ENCODE measurements around the gene ASIC3.
A peak's percentile ranks its signal among the peaks of the same experiment; 100 is the strongest.

The ASIC3 gene

DNA sequence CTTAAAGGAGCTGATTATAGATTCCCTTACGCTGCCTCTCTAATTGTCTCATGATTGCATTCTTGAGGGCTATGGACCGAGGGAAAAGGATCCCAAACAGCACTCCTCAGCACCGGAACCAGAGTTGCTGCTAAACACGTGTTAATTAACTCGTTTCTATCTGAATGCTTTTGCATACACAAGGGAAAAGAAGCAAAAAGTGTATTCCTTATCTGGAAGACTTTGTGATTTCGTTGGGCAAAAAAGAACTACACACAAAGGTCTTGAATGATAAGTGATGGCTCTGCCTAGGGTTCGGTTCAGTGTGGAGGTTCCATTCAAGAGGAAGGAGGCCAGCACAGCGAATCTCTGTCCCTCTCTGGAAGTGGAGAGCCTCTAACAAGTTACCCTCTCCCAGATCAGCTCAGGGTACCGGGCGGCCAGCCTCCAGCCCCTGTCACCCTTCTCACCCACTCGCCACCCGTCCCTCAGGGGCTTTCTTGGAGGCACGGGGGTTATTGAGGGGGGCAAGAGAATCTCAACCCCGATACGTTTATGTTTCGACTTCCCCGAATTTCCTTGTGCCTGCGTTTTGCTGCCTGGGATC, 10.5 kb downstream of the ASIC3 start:
- Histone ChIP-seq H3K4ac (ENCODE audit: low read length) (no peak overlapping the region), H3K9me3 (replicated peaks in 1 of 2; ENCODE audit: control insufficient read depth in 2 of 2, insufficient read depth in 1 of 2, low read depth in 1 of 2, low read length in 2 of 2) (no peaks in the 10 kb centered on the region), H3K4me2 (ENCODE audit: insufficient read depth, low read length, poor library complexity, severe bottlenecking) (peak overlapping the region; percentile 79), H2BK15ac (ENCODE audit: low read length) (peak overlapping the region; percentile 28), H3K4me3 (ENCODE audit: low read length in 2 of 2) (peak overlapping the region; percentile 61 to 76), H3K23ac (ENCODE audit: low read depth, low read length, poor library complexity) (peak overlapping the region; percentile 70), H4K91ac (ENCODE audit: low read depth, low read length, poor library complexity) (no peak overlapping the region), H3K36me3 (replicated peaks in 1 of 2; ENCODE audit: control insufficient read depth in 2 of 2, insufficient read depth in 2 of 2, low read length in 2 of 2) (peaks cover 1 to 18% of the 10 kb centered on the region in 2 donors), H2BK5ac (ENCODE audit: low read length) (peak overlapping the region; percentile 8), H3K14ac (ENCODE audit: low read length) (no peak overlapping the region), H3K27me3 (ENCODE audit: control insufficient read depth in 3 of 3, insufficient read depth in 3 of 3, low read depth in 1 of 3, low read length in 3 of 3) (peaks cover 0 to 33% (median 0%) of the 10 kb centered on the region in 3 experiments), H3K4me1 (ENCODE audit: control insufficient read depth in 2 of 2, insufficient read depth in 1 of 2, low read depth in 1 of 2, low read length in 2 of 2) (peaks cover 25 to 38% of the 10 kb centered on the region in 2 donors), H3K79me1 (ENCODE audit: low read depth, low read length) (peaks cover 4% of the 10 kb centered on the region), H2AK5ac (ENCODE audit: low read depth, low read length) (peak overlapping the region; percentile 43), H3K18ac (ENCODE audit: low read length) (peak overlapping the region; percentile 97), H2BK120ac (ENCODE audit: low read depth, low read length) (no peak overlapping the region), H2BK12ac (ENCODE audit: low read length) (no peak overlapping the region), H3K9ac (ENCODE audit: low read depth, low read length, poor library complexity) (peak overlapping the region; percentile 53), H3K27ac (replicated peaks; ENCODE audit: low read length) (no peak overlapping the region), H4K8ac (ENCODE audit: low read depth, low read length) (no peak overlapping the region), H2AFZ (ENCODE audit: low read length) (peak overlapping the region; percentile 82)
- no CpG with 5 or more reads among the region's 18 CpGs for WGBS, 2 donors (ENCODE audit: extremely low coverage in 2 of 2, insufficient read length in 2 of 2, insufficient replicate concordance in 1 of 2)
- DNase-seq (ENCODE audit: low spot score): no peak

DNA sequence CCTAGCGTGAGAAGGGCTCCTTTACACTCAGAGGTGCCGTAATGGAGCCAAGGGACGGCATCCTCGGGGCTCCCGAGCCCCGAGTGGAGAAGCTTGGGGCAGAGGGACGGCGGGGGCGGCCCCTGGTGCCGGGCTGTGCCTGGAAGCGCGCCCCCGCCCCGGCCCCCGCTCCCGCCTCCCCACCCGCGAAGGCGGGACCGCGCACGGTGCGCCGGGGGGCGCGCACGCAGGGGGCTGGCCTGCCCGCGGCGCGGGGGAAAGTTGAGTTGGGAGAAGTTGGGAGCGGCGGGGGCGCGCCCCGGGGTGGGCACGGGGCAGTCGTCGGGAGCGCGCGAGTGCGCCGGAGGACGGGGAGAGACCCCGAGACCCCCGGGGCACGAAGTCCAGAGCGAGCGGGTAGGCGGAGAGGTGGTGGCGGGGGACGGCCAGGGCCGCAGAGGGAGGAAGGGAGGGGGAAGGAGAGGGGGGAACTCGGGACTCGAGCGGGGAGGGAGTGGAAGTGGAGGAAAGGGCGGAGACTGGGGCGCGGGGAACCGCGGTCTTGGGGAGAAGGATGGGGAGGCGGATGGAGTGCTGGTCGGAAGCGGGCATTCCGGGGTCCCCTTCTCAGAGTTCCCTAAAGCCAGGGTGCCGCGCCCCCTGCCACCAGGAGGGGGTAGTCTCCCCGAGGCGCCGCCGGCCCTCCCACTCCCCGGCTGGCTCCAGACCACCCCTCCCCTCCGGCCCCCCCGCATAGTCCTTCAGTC, 11.2 kb downstream of the ASIC3 start, which contains the start of gene SLC4A2:
Gene SLC4A2, plus strand, starts transcription at position 223 of the 746 bp plus-strand sequence. CDS start 2,399 bp downstream, outside the sequence.
- Histone ChIP-seq H2AFZ (ENCODE audit: low read length) (peak within 1 kb of the TSS; percentile 82), H4K91ac (ENCODE audit: low read depth, low read length, poor library complexity) (no peak within 1 kb of the TSS), H3K4me1 (ENCODE audit: control insufficient read depth in 2 of 2, insufficient read depth in 1 of 2, low read depth in 1 of 2, low read length in 2 of 2) (peaks cover 25 to 38% of the 10 kb centered on the region in 2 donors), H3K23ac (ENCODE audit: low read depth, low read length, poor library complexity) (peak within 1 kb of the TSS; percentile 70), H3K27ac (replicated peaks; ENCODE audit: low read length) (no peak within 1 kb of the TSS), H2BK15ac (ENCODE audit: low read length) (peak within 1 kb of the TSS; percentile 94), H3K79me1 (ENCODE audit: low read depth, low read length) (peaks cover 4% of the 10 kb centered on the region), H3K27me3 (ENCODE audit: control insufficient read depth in 3 of 3, insufficient read depth in 3 of 3, low read depth in 1 of 3, low read length in 3 of 3) (peaks cover 0 to 33% (median 0%) of the 10 kb centered on the region in 3 experiments), H3K4ac (ENCODE audit: low read length) (no peak within 1 kb of the TSS), H2BK12ac (ENCODE audit: low read length) (no peak within 1 kb of the TSS), H2BK5ac (ENCODE audit: low read length) (peak within 1 kb of the TSS; percentile 8), H3K18ac (ENCODE audit: low read length) (peak within 1 kb of the TSS; percentile 97), H3K4me3 (ENCODE audit: low read length in 2 of 2) (peak within 1 kb of the TSS; percentile 61 to 88), H3K36me3 (replicated peaks in 1 of 2; ENCODE audit: control insufficient read depth in 2 of 2, insufficient read depth in 2 of 2, low read length in 2 of 2) (peaks cover 4 to 21% of the 10 kb centered on the region in 2 donors), H2BK120ac (ENCODE audit: low read depth, low read length) (peak within 1 kb of the TSS; percentile 58), H3K9ac (ENCODE audit: low read depth, low read length, poor library complexity) (peak within 1 kb of the TSS; percentile 87), H2AK5ac (ENCODE audit: low read depth, low read length) (peak within 1 kb of the TSS; percentile 85), H4K8ac (ENCODE audit: low read depth, low read length) (no peak within 1 kb of the TSS), H3K9me3 (replicated peaks in 1 of 2; ENCODE audit: control insufficient read depth in 2 of 2, insufficient read depth in 1 of 2, low read depth in 1 of 2, low read length in 2 of 2) (no peaks in the 10 kb centered on the region), H3K14ac (ENCODE audit: low read length) (peak within 1 kb of the TSS; percentile 4), H3K4me2 (ENCODE audit: insufficient read depth, low read length, poor library complexity, severe bottlenecking) (peak within 1 kb of the TSS; percentile 79)
- peak; percentile 67 for DNase-seq (ENCODE audit: low spot score)
- no CpG with 5 or more reads among the region's 75 CpGs for WGBS, 2 donors (ENCODE audit: extremely low coverage in 2 of 2, insufficient read length in 2 of 2, insufficient replicate concordance in 1 of 2)

DNA sequence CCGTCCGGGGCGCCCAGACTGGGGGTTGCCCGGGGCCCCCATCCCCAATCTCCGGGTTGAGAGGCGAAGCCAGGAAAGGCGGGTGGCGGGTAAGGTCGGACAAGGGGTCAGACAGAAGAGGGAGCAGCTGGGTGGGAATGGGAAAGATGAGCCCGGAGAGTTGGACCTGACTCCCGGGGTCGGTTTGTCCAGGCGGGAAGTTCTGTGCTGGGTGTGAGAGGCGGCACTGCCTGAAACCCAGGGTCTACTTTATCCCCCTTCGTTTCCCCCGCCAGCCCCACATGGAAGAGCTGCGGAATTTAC, 11.7 kb downstream of the ASIC3 start:
- H3K18ac ChIP-seq (ENCODE audit: low read length): peak overlapping the region; percentile 94
- no peaks in the 10 kb centered on the region for H3K9me3 ChIP-seq (replicated peaks in 1 of 2; ENCODE audit: control insufficient read depth in 2 of 2, insufficient read depth in 1 of 2, low read depth in 1 of 2, low read length in 2 of 2)
- H3K14ac ChIP-seq (ENCODE audit: low read length): peak overlapping the region; percentile 4
- no peak overlapping the region for H3K27ac ChIP-seq (replicated peaks; ENCODE audit: low read length)
- peak overlapping the region; percentile 8 for H3K23ac ChIP-seq (ENCODE audit: low read depth, low read length, poor library complexity)
- peak overlapping the region; percentile 58 for H2BK120ac ChIP-seq (ENCODE audit: low read depth, low read length)
- peak overlapping the region; percentile 8 for H2BK5ac ChIP-seq (ENCODE audit: low read length)
- peaks cover 25 to 38% of the 10 kb centered on the region in 2 donors for H3K4me1 ChIP-seq (ENCODE audit: control insufficient read depth in 2 of 2, insufficient read depth in 1 of 2, low read depth in 1 of 2, low read length in 2 of 2)
- H3K9ac ChIP-seq (ENCODE audit: low read depth, low read length, poor library complexity): peak overlapping the region; percentile 87
- DNase-seq (ENCODE audit: low spot score): no peak
- peak overlapping the region; percentile 82 for H2AFZ ChIP-seq (ENCODE audit: low read length)
- no peak overlapping the region for H3K4ac ChIP-seq (ENCODE audit: low read length)
- no peak overlapping the region for H4K8ac ChIP-seq (ENCODE audit: low read depth, low read length)
- peaks cover 8 to 26% of the 10 kb centered on the region in 2 donors for H3K36me3 ChIP-seq (replicated peaks in 1 of 2; ENCODE audit: control insufficient read depth in 2 of 2, insufficient read depth in 2 of 2, low read length in 2 of 2)
- no peak overlapping the region for H2AK5ac ChIP-seq (ENCODE audit: low read depth, low read length)
- H3K4me3 ChIP-seq (ENCODE audit: low read length in 2 of 2): peak overlapping the region; percentile 61 to 88
- H3K79me1 ChIP-seq (ENCODE audit: low read depth, low read length): peaks cover 4% of the 10 kb centered on the region
- H3K27me3 ChIP-seq (ENCODE audit: control insufficient read depth in 3 of 3, insufficient read depth in 3 of 3, low read depth in 1 of 3, low read length in 3 of 3): peaks cover 0 to 33% (median 0%) of the 10 kb centered on the region in 3 experiments
- peak overlapping the region; percentile 94 for H2BK15ac ChIP-seq (ENCODE audit: low read length)
- H3K4me2 ChIP-seq (ENCODE audit: insufficient read depth, low read length, poor library complexity, severe bottlenecking): peak overlapping the region; percentile 76
- H4K91ac ChIP-seq (ENCODE audit: low read depth, low read length, poor library complexity): no peak overlapping the region
- no peak overlapping the region for H2BK12ac ChIP-seq (ENCODE audit: low read length)
- no CpG with 5 or more reads among the region's 17 CpGs for WGBS, 2 donors (ENCODE audit: extremely low coverage in 2 of 2, insufficient read length in 2 of 2, insufficient replicate concordance in 1 of 2)
